Adrenal gland (tissue), 12 donors: ENCODE results near the gene ACSL6. TPM values are rescaled to one million over a fixed set of nuclear protein-coding genes. Genes with fewer than 3 reads are reported as not detected.

Experiments used
- DNase-seq, 7 donors: peaks; one replicate each; pipeline ENCODE4 v3.0.0-alpha.2; 2019 to 2020
- H3K27ac ChIP-seq, 5 donors: fragments of 200-600 bp; sonication (generic) in 4 of 5; 1 replicate in 3 of 5; 2 replicates in 2 of 5; pipeline versions ENCODE4 v1.5.1 to v1.8.0; 2016 to 2020; ENCODE audit warnings: mild to moderate bottlenecking in 1 of 5
- H3K27me3 ChIP-seq: fragments of 200-600 bp; 2 replicates; pipeline ENCODE4 v1.8.0; 2021
- H3K36me3 ChIP-seq, 2 donors: fragments of 200-600 bp; replicated peaks in 1 of 2; 1 replicate in 1 of 2; 2 replicates in 1 of 2; pipeline versions ENCODE4 v1.5.1 to v1.8.0; 2018 to 2022
- H3K4me1 ChIP-seq, 2 donors: fragments of 200-600 bp; replicated peaks in 1 of 2; 1 replicate in 1 of 2; 2 replicates in 1 of 2; pipeline versions ENCODE4 v1.5.1 to v1.8.0; 2018 to 2021
- H3K4me3 ChIP-seq, 4 donors: fragments of 200-600 bp; sonication (generic) in 3 of 4; one replicate each; pipeline ENCODE4 v1.5.1; 2016 to 2018
- H3K9me3 ChIP-seq, 3 donors: fragments of 200-600 bp; sonication (generic) in 1 of 3; replicated peaks in 1 of 3; 1 replicate in 2 of 3; 2 replicates in 1 of 3; pipeline versions ENCODE4 v1.5.1 to v1.8.0; 2016 to 2021
- POLR2A ChIP-seq, 2 donors: fragments of 450-650 bp; IDR thresholded peaks; one replicate each; pipeline ENCODE4 v1.6.1; 2017; ENCODE audit warnings: antibody characterized with exemption in 2 of 2, mild to moderate bottlenecking in 2 of 2, moderate library complexity in 1 of 2
- WGBS, 4 donors: extraction: QIAGEN DNeasy Blood & Tissue Kit in 2 of 4; methylation state at CpG; one replicate each; pipeline versions ENCODE4 v1.1.5 to v1.1.7; 2013 to 2017; 5-methylcytosine and 5-hydroxymethylcytosine counted together
- intact Hi-C, 2 donors: fragments of 100-400 bp; cut with DNase I; formaldehyde crosslinking; loops; one replicate each; pipeline versions ENCODE4 v1.14.1 to v1.15.0; 2022 to 2023
- polyA plus RNA-seq, 3 donors: library from polyadenylated mRNA; stranded (reverse); fragments of 200-250 nt in 2 of 3; fragments of 350-450 nt in 1 of 3; fragmentation: Illumina TruSeq in 1 of 3; extraction: RNeasy Lipid Tissue Mini Kit (QIAGEN cat#74804) in 1 of 3; gene quantifications; one replicate each; pipeline ENCODE4 v1.2.3, GENCODE V29; 2013 to 2014
- total RNA-seq, 9 donors: library from RNA; depleted of rRNA in 4 of 9; stranded (reverse); fragments of >200 nt in 4 of 9; fragments of 120-200 nt in 1 of 9; fragmentation: NEBNext Ultra II Directional in 1 of 9; extraction: Animal tissue kit (Norgen Biotek cat#: 25700) in 1 of 9; gene quantifications; one replicate each; pipeline versions ENCODE4 v1.1.0 to v1.2.4, GENCODE V29; 2013 to 2023
- TF ChIP-seq, protein P1 (sequence below), 6 experiments: fragments of 450-650 bp in 4 of 6; fragments of 200-600 bp in 2 of 6; sonication (generic) in 1 of 6; IDR thresholded peaks; 1 replicate in 5 of 6; 2 replicates in 1 of 6; pipeline versions ENCODE4 v1.5.1 to v1.8.0; 2016 to 2021; ENCODE audit warnings: antibody characterized with exemption in 6 of 6, mild to moderate bottlenecking in 2 of 6, moderate library complexity in 1 of 6
- donor health status: healthy with polysubstance abuse.
- donor health status: Bipolar disorder and iron deficiency.
- donor health status: DM: yes; HTN: yes; CAD: no.
- donor health status: DM: no; HTN: no; CAD: no.
- donor health status: DM: no; HTN: no; CAD: no.
- donor health status: DM: yes; HTN: yes; CAD: no.

The ACSL6 gene
- total and polyA plus RNA-seq, 12 donors: 2.5 to 14.5 (median 7.2) TPM

DNA sequence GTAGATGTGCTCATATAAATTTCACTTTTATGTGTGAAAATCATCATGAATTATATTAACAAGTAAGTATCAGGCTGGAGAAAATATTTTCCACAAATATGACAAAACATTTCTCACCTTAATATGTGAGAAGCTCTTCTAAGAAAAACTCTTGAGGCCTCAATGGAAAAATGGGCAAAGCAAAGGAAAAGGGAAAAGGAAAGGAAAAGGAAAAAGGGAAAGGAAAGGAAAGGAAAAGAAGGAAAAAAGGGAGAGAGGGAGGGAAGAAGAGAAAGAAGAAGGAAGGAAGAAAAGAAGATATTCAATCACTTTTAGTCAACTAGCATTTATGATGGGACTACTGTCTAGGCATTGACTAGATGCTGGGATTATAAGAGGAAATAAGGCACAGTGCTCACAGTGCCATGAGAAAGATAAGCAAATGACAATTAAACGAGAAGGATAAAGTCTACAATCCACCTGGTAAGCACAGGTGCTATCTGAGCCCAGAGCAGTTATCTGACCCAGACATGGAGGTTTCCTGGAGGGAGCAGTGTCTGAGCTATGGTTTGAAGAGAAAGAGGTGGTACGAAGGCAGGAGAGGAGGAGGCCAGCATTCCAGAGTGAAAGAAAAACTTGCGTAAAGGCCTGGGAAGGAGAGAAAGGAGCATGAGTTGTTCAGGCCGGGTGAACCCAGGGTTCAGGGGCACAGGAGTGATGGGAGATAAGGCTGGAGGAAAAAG, 18.3 kb upstream of the ACSL6 start:
- TF ChIP-seq POLR2A (IDR thresholded peaks at IDR 0.05): no peak
- TF ChIP-seq, protein P1, sequence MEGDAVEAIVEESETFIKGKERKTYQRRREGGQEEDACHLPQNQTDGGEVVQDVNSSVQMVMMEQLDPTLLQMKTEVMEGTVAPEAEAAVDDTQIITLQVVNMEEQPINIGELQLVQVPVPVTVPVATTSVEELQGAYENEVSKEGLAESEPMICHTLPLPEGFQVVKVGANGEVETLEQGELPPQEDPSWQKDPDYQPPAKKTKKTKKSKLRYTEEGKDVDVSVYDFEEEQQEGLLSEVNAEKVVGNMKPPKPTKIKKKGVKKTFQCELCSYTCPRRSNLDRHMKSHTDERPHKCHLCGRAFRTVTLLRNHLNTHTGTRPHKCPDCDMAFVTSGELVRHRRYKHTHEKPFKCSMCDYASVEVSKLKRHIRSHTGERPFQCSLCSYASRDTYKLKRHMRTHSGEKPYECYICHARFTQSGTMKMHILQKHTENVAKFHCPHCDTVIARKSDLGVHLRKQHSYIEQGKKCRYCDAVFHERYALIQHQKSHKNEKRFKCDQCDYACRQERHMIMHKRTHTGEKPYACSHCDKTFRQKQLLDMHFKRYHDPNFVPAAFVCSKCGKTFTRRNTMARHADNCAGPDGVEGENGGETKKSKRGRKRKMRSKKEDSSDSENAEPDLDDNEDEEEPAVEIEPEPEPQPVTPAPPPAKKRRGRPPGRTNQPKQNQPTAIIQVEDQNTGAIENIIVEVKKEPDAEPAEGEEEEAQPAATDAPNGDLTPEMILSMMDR (IDR thresholded peaks at IDR 0.05): no peak
- Histone ChIP-seq H3K36me3 (no peaks in the 10 kb centered on the region), H3K9me3 (peaks cover 0 to 6% (median 0%) of the 10 kb centered on the region in 3 donors), H3K27me3 (no peaks in the 10 kb centered on the region), H3K4me1 (no peaks in the 10 kb centered on the region), H3K4me3 (no peak overlapping the region), H3K27ac (no peak overlapping the region)
- intact Hi-C loops: no loop called here
- DNase-seq: peak in 1 of 7 donors; percentile 30
- 65 to 77% (median 73%) methylated on average over 4 of the region's 4 CpGs for WGBS, 4 donors

DNA sequence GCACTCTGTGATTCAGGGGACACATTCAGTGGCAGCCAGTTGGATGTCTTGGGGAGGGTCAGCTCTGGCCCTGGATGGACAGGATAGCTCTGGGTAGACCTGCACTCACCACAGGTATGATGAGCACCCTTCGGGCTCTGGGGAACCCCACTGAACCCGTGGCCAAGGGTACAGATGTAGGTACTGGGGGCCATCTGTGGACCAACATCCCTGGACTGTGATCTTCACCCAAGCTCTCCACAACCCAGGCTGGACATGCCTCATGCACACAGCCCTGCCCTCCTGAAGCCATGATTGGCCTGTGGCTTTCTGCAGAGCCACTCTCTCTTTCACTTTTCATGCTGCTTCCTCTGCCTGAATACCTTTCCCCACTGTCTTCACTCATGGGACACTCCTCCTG, 15.6 kb upstream of the ACSL6 start:
- Histone ChIP-seq H3K27me3 (no peaks in the 10 kb centered on the region), H3K27ac (no peak overlapping the region), H3K4me1 (no peaks in the 10 kb centered on the region), H3K9me3 (no peaks in the 10 kb centered on the region), H3K4me3 (no peak overlapping the region), H3K36me3 (no peaks in the 10 kb centered on the region)
- intact Hi-C loops: no loop called here
- TF ChIP-seq, protein P1 (IDR thresholded peaks at IDR 0.05): no peak
- no peak for TF ChIP-seq POLR2A (IDR thresholded peaks at IDR 0.05)
- no peak for DNase-seq
- 77 to 94% (median 84%) methylated on average over 2 of the region's 2 CpGs for WGBS, 4 donors

DNA sequence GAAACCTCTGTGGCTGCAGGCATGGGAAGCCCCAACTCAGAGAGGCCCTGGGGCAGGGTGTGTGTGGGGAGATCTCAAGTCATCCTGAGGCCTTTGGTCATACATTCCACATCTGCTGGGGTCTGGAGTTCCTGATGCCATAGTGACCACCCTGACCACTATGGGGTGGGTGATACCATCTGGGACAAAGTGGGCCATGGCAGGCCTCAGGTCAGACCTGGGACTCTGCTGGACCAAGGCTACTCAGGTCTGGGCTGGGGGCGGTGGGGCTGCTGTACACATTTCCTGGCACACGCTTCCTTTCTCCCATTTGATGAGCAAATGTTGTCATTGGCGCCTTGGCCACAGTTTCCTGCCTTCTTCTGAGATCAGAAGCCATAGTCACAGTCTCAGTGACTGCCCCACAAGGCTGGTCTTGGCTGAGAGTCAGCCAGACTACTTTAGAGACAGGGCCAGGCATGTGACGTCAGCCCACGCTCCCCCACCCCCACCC, 15.1 kb upstream of the ACSL6 start:
- intact Hi-C loops: no loop called here
- Histone ChIP-seq H3K9me3 (no peaks in the 10 kb centered on the region), H3K27ac (no peak overlapping the region), H3K4me3 (no peak overlapping the region), H3K4me1 (no peaks in the 10 kb centered on the region), H3K36me3 (no peaks in the 10 kb centered on the region), H3K27me3 (no peaks in the 10 kb centered on the region)
- peak in 1 of 7 donors; percentile 45 for DNase-seq
- 77 to 100% (median 85%) methylated on average over 3 to 5 of the region's 5 CpGs for WGBS, 4 donors
- no peak for TF ChIP-seq POLR2A (IDR thresholded peaks at IDR 0.05)
- TF ChIP-seq, protein P1 (IDR thresholded peaks at IDR 0.05): no peak

DNA sequence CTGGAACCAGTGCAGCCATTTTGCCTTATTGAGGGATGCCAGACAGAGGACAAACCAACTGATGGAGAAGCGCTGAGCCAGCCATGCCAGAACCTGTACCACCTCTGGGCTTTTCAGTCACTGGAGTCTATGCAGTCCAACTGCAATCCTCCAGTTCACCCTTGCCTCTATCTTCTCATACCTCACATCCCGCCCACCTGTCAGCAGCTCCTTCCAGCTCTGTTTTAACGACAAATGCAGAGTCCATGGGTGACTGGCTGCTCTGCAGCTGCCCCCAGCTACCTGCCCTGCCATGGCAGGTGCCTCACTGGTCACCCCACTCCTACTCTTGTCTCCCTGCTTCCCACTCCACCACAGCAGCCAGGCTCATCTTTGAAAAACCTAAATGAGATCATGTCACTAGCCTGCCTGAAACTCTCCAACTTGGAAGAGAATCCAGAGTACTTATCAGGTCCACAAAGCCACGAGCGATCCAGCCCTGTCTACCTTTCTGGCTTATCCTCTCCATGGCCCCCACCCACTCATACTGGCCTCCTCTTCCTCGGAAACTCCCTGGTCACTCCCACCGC, 14.0 kb upstream of the ACSL6 start:
- intact Hi-C loops: no loop called here
- WGBS, 4 donors: 85 to 88% (median 87%) methylated on average over 7 of the region's 7 CpGs
- TF ChIP-seq, protein P1 (IDR thresholded peaks at IDR 0.05): no peak
- TF ChIP-seq POLR2A (IDR thresholded peaks at IDR 0.05): no peak
- Histone ChIP-seq H3K36me3 (no peaks in the 10 kb centered on the region), H3K9me3 (no peaks in the 10 kb centered on the region), H3K27me3 (no peaks in the 10 kb centered on the region), H3K27ac (no peak overlapping the region), H3K4me3 (no peak overlapping the region), H3K4me1 (no peaks in the 10 kb centered on the region)
- no peak for DNase-seq
